OCI-LY1 (cell line): ENCODE results near the gene EPB41L1.

Source experiments
- EZH2 ChIP-seq: fragments of 200-600 bp; sonication (generic), shearing (Covaris generic); IDR thresholded peaks from 2 replicates; pipeline ENCODE4 v1.8.0; 2017; ENCODE audit warnings: borderline replicate concordance, mixed run types, mild to moderate bottlenecking, antibody characterized with exemption, low read length, moderate library complexity, mixed read lengths
- TF ChIP-seq, protein P1 (sequence below): fragments of 200-600 bp; sonication (generic), shearing (Covaris generic); IDR thresholded peaks from 2 replicates; pipeline ENCODE4 v1.5.1; 2017; ENCODE audit warnings: mild to moderate bottlenecking, antibody characterized with exemption, low read length, moderate library complexity, mixed read lengths

DNA sequence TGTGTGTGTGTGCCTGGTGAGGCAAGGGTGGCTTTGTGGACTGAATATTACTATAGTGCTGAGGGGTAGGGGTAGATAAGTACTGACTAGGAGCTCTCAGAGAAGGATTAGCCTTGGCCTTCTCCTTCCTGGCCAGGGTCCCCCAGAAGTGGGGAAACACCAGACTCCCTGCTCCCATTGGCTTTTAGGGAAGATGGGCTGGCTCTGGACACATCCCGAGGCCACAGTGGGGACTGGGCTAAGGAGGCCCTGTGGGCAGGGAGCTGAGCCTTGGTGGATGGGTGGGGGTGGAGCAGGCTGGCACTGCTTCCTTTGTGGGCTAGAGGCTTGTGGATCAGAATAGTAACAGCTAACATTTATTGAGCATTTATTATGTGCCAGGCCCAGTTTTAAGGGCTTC lies 3.1 kb downstream of the EPB41L1 start:
- TF ChIP-seq, protein P1, sequence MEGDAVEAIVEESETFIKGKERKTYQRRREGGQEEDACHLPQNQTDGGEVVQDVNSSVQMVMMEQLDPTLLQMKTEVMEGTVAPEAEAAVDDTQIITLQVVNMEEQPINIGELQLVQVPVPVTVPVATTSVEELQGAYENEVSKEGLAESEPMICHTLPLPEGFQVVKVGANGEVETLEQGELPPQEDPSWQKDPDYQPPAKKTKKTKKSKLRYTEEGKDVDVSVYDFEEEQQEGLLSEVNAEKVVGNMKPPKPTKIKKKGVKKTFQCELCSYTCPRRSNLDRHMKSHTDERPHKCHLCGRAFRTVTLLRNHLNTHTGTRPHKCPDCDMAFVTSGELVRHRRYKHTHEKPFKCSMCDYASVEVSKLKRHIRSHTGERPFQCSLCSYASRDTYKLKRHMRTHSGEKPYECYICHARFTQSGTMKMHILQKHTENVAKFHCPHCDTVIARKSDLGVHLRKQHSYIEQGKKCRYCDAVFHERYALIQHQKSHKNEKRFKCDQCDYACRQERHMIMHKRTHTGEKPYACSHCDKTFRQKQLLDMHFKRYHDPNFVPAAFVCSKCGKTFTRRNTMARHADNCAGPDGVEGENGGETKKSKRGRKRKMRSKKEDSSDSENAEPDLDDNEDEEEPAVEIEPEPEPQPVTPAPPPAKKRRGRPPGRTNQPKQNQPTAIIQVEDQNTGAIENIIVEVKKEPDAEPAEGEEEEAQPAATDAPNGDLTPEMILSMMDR: no peak
- no peak for TF ChIP-seq EZH2
